ENCODE data around the gene EPN3.

EPN3 gene

GRCh38 chr17:50562242-50563091 is 29.9 kb downstream of the EPN3 start:
- no peaks in the 10 kb centered on the region for H3K36me3 ChIP-seq (ENCODE audit: control insufficient read depth, insufficient read depth, low read length, severe bottlenecking)
- no peak overlapping the region for H3K4me3 ChIP-seq (ENCODE audit: low read length)
- H3K9ac ChIP-seq (ENCODE audit: low read length), result no peak overlapping the region
- H3K9me3 ChIP-seq (ENCODE audit: control insufficient read depth, low read length), result no peaks in the 10 kb centered on the region
- H3K4me1 ChIP-seq (ENCODE audit: control insufficient read depth, insufficient read depth, low read length), result peaks cover 28% of the 10 kb centered on the region
- H3K27me3 ChIP-seq (replicated peaks; ENCODE audit: control insufficient read depth, insufficient read depth, low read length), result no peaks in the 10 kb centered on the region
- DNase-seq (ENCODE audit: low read depth), result peak; percentile 39

- H3K4me3 ChIP-seq (ENCODE audit: low read length), result no peak overlapping the region
- H3K27me3 ChIP-seq (replicated peaks; ENCODE audit: control insufficient read depth, insufficient read depth, low read length), result no peaks in the 10 kb centered on the region
- no peak for DNase-seq (ENCODE audit: low read depth)
- H3K36me3 ChIP-seq (ENCODE audit: control insufficient read depth, insufficient read depth, low read length, severe bottlenecking), result no peaks in the 10 kb centered on the region
- H3K9me3 ChIP-seq (ENCODE audit: control insufficient read depth, low read length), result no peaks in the 10 kb centered on the region
- H3K9ac ChIP-seq (ENCODE audit: low read length), result no peak overlapping the region
- H3K4me1 ChIP-seq (ENCODE audit: control insufficient read depth, insufficient read depth, low read length), result peaks cover 28% of the 10 kb centered on the region
These were observed 30.6 kb downstream of the EPN3 start for GRCh38 chr17:50563092-50563511.

GRCh38 chr17:50564916-50565315 is 32.4 kb downstream of the EPN3 start:
- H3K27me3 ChIP-seq (replicated peaks; ENCODE audit: control insufficient read depth, insufficient read depth, low read length), result no peaks in the 10 kb centered on the region

GRCh38 chr17:50565402-50566350 is 33.1 kb downstream of the EPN3 start:
- no peaks in the 10 kb centered on the region for H3K27me3 ChIP-seq (replicated peaks; ENCODE audit: control insufficient read depth, insufficient read depth, low read length)
- H3K36me3 ChIP-seq (ENCODE audit: control insufficient read depth, insufficient read depth, low read length, severe bottlenecking), result no peaks in the 10 kb centered on the region
- no peaks in the 10 kb centered on the region for H3K9me3 ChIP-seq (ENCODE audit: control insufficient read depth, low read length)
- peaks cover 12% of the 10 kb centered on the region for H3K4me1 ChIP-seq (ENCODE audit: control insufficient read depth, insufficient read depth, low read length)
- H3K9ac ChIP-seq (ENCODE audit: low read length), result peak overlapping the region; percentile 52
- H3K4me3 ChIP-seq (ENCODE audit: low read length), result no peak overlapping the region
- no peak for DNase-seq (ENCODE audit: low read depth)

More at GRCh38 chr17:50564916-50565315, 32.4 kb downstream of the EPN3 start:
- peak overlapping the region; percentile 69 for H3K4me3 ChIP-seq (ENCODE audit: low read length)
- no peaks in the 10 kb centered on the region for H3K36me3 ChIP-seq (ENCODE audit: control insufficient read depth, insufficient read depth, low read length, severe bottlenecking)
- peak overlapping the region; percentile 74 for H3K9ac ChIP-seq (ENCODE audit: low read length)
- H3K4me1 ChIP-seq (ENCODE audit: control insufficient read depth, insufficient read depth, low read length), result peaks cover 16% of the 10 kb centered on the region
- H3K9me3 ChIP-seq (ENCODE audit: control insufficient read depth, low read length), result no peaks in the 10 kb centered on the region
- peak; percentile 85 for DNase-seq (ENCODE audit: low read depth)

GRCh38 chr17:50566886-50567285 is 34.4 kb downstream of the EPN3 start:
- no peak overlapping the region for H3K4me3 ChIP-seq (ENCODE audit: low read length)
- no peaks in the 10 kb centered on the region for H3K27me3 ChIP-seq (replicated peaks; ENCODE audit: control insufficient read depth, insufficient read depth, low read length)
- H3K4me1 ChIP-seq (ENCODE audit: control insufficient read depth, insufficient read depth, low read length), result peaks cover 12% of the 10 kb centered on the region
- DNase-seq (ENCODE audit: low read depth), result no peak
- H3K9me3 ChIP-seq (ENCODE audit: control insufficient read depth, low read length), result no peaks in the 10 kb centered on the region
- H3K9ac ChIP-seq (ENCODE audit: low read length), result no peak overlapping the region
- no peaks in the 10 kb centered on the region for H3K36me3 ChIP-seq (ENCODE audit: control insufficient read depth, insufficient read depth, low read length, severe bottlenecking)

GRCh38 chr17:50568659-50569058 is 36.1 kb downstream of the EPN3 start:
- H3K4me3 ChIP-seq (ENCODE audit: low read length), result no peak overlapping the region
- H3K4me1 ChIP-seq (ENCODE audit: control insufficient read depth, insufficient read depth, low read length), result peaks cover 11% of the 10 kb centered on the region
- H3K9ac ChIP-seq (ENCODE audit: low read length), result no peak overlapping the region
- no peaks in the 10 kb centered on the region for H3K9me3 ChIP-seq (ENCODE audit: control insufficient read depth, low read length)
- no peak for DNase-seq (ENCODE audit: low read depth)
- no peaks in the 10 kb centered on the region for H3K27me3 ChIP-seq (replicated peaks; ENCODE audit: control insufficient read depth, insufficient read depth, low read length)
- no peaks in the 10 kb centered on the region for H3K36me3 ChIP-seq (ENCODE audit: control insufficient read depth, insufficient read depth, low read length, severe bottlenecking)

GRCh38 chr17:50569592-50569991 is 37.1 kb downstream of the EPN3 start:
- no peak overlapping the region for H3K4me3 ChIP-seq (ENCODE audit: low read length)

GRCh38 chr17:50570032-50570431 is 37.5 kb downstream of the EPN3 start:
- H3K36me3 ChIP-seq (ENCODE audit: control insufficient read depth, insufficient read depth, low read length, severe bottlenecking), result no peaks in the 10 kb centered on the region
- H3K9me3 ChIP-seq (ENCODE audit: control insufficient read depth, low read length), result no peaks in the 10 kb centered on the region
- no peak overlapping the region for H3K4me3 ChIP-seq (ENCODE audit: low read length)

More at GRCh38 chr17:50569592-50569991, 37.1 kb downstream of the EPN3 start:
- Histone ChIP-seq H3K27me3 (replicated peaks; ENCODE audit: control insufficient read depth, insufficient read depth, low read length) (no peaks in the 10 kb centered on the region), H3K4me1 (ENCODE audit: control insufficient read depth, insufficient read depth, low read length) (peaks cover 4% of the 10 kb centered on the region), H3K9me3 (ENCODE audit: control insufficient read depth, low read length) (no peaks in the 10 kb centered on the region), H3K36me3 (ENCODE audit: control insufficient read depth, insufficient read depth, low read length, severe bottlenecking) (no peaks in the 10 kb centered on the region), H3K9ac (ENCODE audit: low read length) (no peak overlapping the region)
- no peak for DNase-seq (ENCODE audit: low read depth)

GRCh38 chr17:50570528-50570927 is 38.0 kb downstream of the EPN3 start:
- Histone ChIP-seq H3K36me3 (ENCODE audit: control insufficient read depth, insufficient read depth, low read length, severe bottlenecking) (no peaks in the 10 kb centered on the region), H3K4me1 (ENCODE audit: control insufficient read depth, insufficient read depth, low read length) (no peaks in the 10 kb centered on the region), H3K4me3 (ENCODE audit: low read length) (no peak overlapping the region), H3K27me3 (replicated peaks; ENCODE audit: control insufficient read depth, insufficient read depth, low read length) (no peaks in the 10 kb centered on the region), H3K9ac (ENCODE audit: low read length) (no peak overlapping the region), H3K9me3 (ENCODE audit: control insufficient read depth, low read length) (no peaks in the 10 kb centered on the region)
- no peak for DNase-seq (ENCODE audit: low read depth)

More at GRCh38 chr17:50570032-50570431, 37.5 kb downstream of the EPN3 start:
- Histone ChIP-seq H3K4me1 (ENCODE audit: control insufficient read depth, insufficient read depth, low read length) (peaks cover 1% of the 10 kb centered on the region), H3K27me3 (replicated peaks; ENCODE audit: control insufficient read depth, insufficient read depth, low read length) (no peaks in the 10 kb centered on the region), H3K9ac (ENCODE audit: low read length) (no peak overlapping the region)
- no peak for DNase-seq (ENCODE audit: low read depth)

- H3K4me3 ChIP-seq (ENCODE audit: low read length), result no peak overlapping the region
- H3K4me1 ChIP-seq (ENCODE audit: control insufficient read depth, insufficient read depth, low read length), result no peaks in the 10 kb centered on the region
- H3K9ac ChIP-seq (ENCODE audit: low read length), result no peak overlapping the region
- no peaks in the 10 kb centered on the region for H3K36me3 ChIP-seq (ENCODE audit: control insufficient read depth, insufficient read depth, low read length, severe bottlenecking)
- no peak for DNase-seq (ENCODE audit: low read depth)
- no peaks in the 10 kb centered on the region for H3K27me3 ChIP-seq (replicated peaks; ENCODE audit: control insufficient read depth, insufficient read depth, low read length)
- no peaks in the 10 kb centered on the region for H3K9me3 ChIP-seq (ENCODE audit: control insufficient read depth, low read length)
These were observed 39.1 kb downstream of the EPN3 start for GRCh38 chr17:50571681-50572080.

GRCh38 chr17:50572541-50572940 is 40.0 kb downstream of the EPN3 start:
- H3K27me3 ChIP-seq (replicated peaks; ENCODE audit: control insufficient read depth, insufficient read depth, low read length), result no peaks in the 10 kb centered on the region
- H3K4me1 ChIP-seq (ENCODE audit: control insufficient read depth, insufficient read depth, low read length), result no peaks in the 10 kb centered on the region
- no peaks in the 10 kb centered on the region for H3K36me3 ChIP-seq (ENCODE audit: control insufficient read depth, insufficient read depth, low read length, severe bottlenecking)
- no peak overlapping the region for H3K9ac ChIP-seq (ENCODE audit: low read length)
- H3K9me3 ChIP-seq (ENCODE audit: control insufficient read depth, low read length), result no peaks in the 10 kb centered on the region
- no peak for DNase-seq (ENCODE audit: low read depth)
- H3K4me3 ChIP-seq (ENCODE audit: low read length), result no peak overlapping the region

All from adipocyte (in vitro differentiated cells).